ENCODE results near the gene ZPLD1. TPM values are rescaled to one million over a fixed set of nuclear protein-coding genes. Genes with fewer than 3 reads are reported as not detected.

The ZPLD1 gene
- total and polyA plus RNA-seq, 10 of the 15 experiments (the other 5 are each of a cell fraction or from before 2014, with no cell fraction given), result not detected

- H3K27me3 ChIP-seq (replicated peaks in 1 of 2; ENCODE audit: control insufficient read depth in 2 of 2, insufficient read depth in 2 of 2, low read length in 1 of 2), result no peaks in the 10 kb centered on the region; a peak in 1 of 4 replicates
- no peaks in the 10 kb centered on the region for H4K20me1 ChIP-seq (ENCODE audit: control insufficient read depth, insufficient read depth)
- ATAC-seq (no peak), FAIRE-seq (no peak), DNase-seq (ENCODE audit: low read depth, low spot score) (no peak)
- no TSS peak for BruUV-seq (replicated peaks)
- H3K4me3 ChIP-seq, result no peak overlapping the region
- in situ Hi-C loops (cut with MboI) (no loop called here), intact Hi-C loops (cut with micrococcal nuclease; ENCODE audit: unreplicated experiment) (no loop called here)
- no peaks in the 10 kb centered on the region for H3K36me3 ChIP-seq (ENCODE audit: control insufficient read depth in 2 of 2, insufficient read depth in 2 of 2, low read length in 1 of 2)
- ChIA-PET SMC1A (ENCODE audit: uncharacterized antibody, unreplicated experiment) (interaction anchor here (1.5 kb wide), 1 partner anchor 17 kb away, joined by 3 read pairs; no protein-coding TSS in a partner anchor), POLR2A (no interaction called here), RAD21 (ENCODE audit: unreplicated experiment) (no interaction called here), CTCF (no interaction called here)
- no peaks in the 10 kb centered on the region for H3K4me1 ChIP-seq (ENCODE audit: control insufficient read depth, insufficient read depth, low read length)
- H3K79me2 ChIP-seq (ENCODE audit: control insufficient read depth, insufficient read depth, low read length), result no peaks in the 10 kb centered on the region
- no peak overlapping the region for H3K27ac ChIP-seq (ENCODE audit: control insufficient read depth, insufficient read depth)
- H3K9ac ChIP-seq (ENCODE audit: control insufficient read depth, insufficient read depth, low read length), result no peak overlapping the region
- H3K9me3 ChIP-seq (replicated peaks; ENCODE audit: control insufficient read depth, insufficient read depth, low read length), result no peaks in the 10 kb centered on the region
- no peak overlapping the region for H2AFZ ChIP-seq (ENCODE audit: control insufficient read depth, low read depth, low read length)
- H3K4me2 ChIP-seq (ENCODE audit: control insufficient read depth, insufficient read depth), result no peak overlapping the region
- WGBS (ENCODE audit: insufficient coverage, insufficient replicate concordance, low lambda C conversion rate, missing lambda C conversion rate), result 0% methylated on average over 1 of the region's 1 CpG
- TF ChIP-seq RCOR1 (conservative IDR thresholded peaks at IDR 0.05; ENCODE audit: low read depth, low read length) (no peak), REST (IDR thresholded peaks at IDR 0.05; ENCODE audit: low read depth, low read length) (no peak), CHD4 (IDR thresholded peaks at IDR 0.05) (no peak), CHD1 (IDR thresholded peaks at IDR 0.05; ENCODE audit: low read depth, low read length) (no peak), ATF2 (IDR thresholded peaks at IDR 0.05; ENCODE audit: low read length) (no peak), RELB (IDR thresholded peaks at IDR 0.05; ENCODE audit: low read depth) (no peak), GABPA (IDR thresholded peaks at IDR 0.05; ENCODE audit: low read depth) (no peak), ASH2L (IDR thresholded peaks at IDR 0.05; ENCODE audit: borderline replicate concordance, low read depth) (no peak), SMC3 (IDR thresholded peaks at IDR 0.05; ENCODE audit: borderline replicate concordance, low read length) (no peak), NRF1 (conservative IDR thresholded peaks at IDR 0.05; ENCODE audit: low read depth, low read length) (no peak), ZBTB4 (CRISPR knock-in tag; IDR thresholded peaks at IDR 0.05) (no peak), TBL1XR1 (IDR thresholded peaks at IDR 0.05; ENCODE audit: low read depth, low read length) (no peak), PKNOX1 (IDR thresholded peaks at IDR 0.05) (no peak), ESRRA (IDR thresholded peaks at IDR 0.05; ENCODE audit: low read length) (no peak)
Measured at GRCh38 chr3:102466001-102466400, 31.2 kb downstream of the ZPLD1 start.
